Stomach (tissue), 4 donors: ENCODE results near the gene POP5.

ENCODE experiments used
- EP300 ChIP-seq: sonication (generic); formaldehyde crosslinking; IDR thresholded peaks from one replicate; pipeline ENCODE4 v1.6.1; 2017; ENCODE audit warnings: antibody characterized with exemption
- POLR2A ChIP-seq, 4 donors: fragments of 450-650 bp; IDR thresholded peaks; one replicate each; pipeline ENCODE4 v1.6.1; 2016; ENCODE audit warnings: antibody characterized with exemption in 4 of 4, control low read depth in 2 of 4, mild to moderate bottlenecking in 1 of 4, moderate library complexity in 1 of 4
- POLR2AphosphoS5 ChIP-seq, 3 donors: sonication (generic); formaldehyde crosslinking; IDR thresholded peaks; one replicate each; pipeline ENCODE4 v1.6.1; 2016; ENCODE audit warnings: antibody characterized with exemption in 3 of 3
- TF ChIP-seq, protein P1 (sequence below), 7 experiments: fragments of 450-650 bp in 4 of 7; fragments of 200-600 bp in 3 of 7; sonication (generic) in 3 of 7; IDR thresholded peaks; one replicate each; pipeline ENCODE4 v1.5.1; 2016 to 2019; ENCODE audit warnings: antibody characterized with exemption in 7 of 7, control low read depth in 2 of 7, mild to moderate bottlenecking in 1 of 7

DNA sequence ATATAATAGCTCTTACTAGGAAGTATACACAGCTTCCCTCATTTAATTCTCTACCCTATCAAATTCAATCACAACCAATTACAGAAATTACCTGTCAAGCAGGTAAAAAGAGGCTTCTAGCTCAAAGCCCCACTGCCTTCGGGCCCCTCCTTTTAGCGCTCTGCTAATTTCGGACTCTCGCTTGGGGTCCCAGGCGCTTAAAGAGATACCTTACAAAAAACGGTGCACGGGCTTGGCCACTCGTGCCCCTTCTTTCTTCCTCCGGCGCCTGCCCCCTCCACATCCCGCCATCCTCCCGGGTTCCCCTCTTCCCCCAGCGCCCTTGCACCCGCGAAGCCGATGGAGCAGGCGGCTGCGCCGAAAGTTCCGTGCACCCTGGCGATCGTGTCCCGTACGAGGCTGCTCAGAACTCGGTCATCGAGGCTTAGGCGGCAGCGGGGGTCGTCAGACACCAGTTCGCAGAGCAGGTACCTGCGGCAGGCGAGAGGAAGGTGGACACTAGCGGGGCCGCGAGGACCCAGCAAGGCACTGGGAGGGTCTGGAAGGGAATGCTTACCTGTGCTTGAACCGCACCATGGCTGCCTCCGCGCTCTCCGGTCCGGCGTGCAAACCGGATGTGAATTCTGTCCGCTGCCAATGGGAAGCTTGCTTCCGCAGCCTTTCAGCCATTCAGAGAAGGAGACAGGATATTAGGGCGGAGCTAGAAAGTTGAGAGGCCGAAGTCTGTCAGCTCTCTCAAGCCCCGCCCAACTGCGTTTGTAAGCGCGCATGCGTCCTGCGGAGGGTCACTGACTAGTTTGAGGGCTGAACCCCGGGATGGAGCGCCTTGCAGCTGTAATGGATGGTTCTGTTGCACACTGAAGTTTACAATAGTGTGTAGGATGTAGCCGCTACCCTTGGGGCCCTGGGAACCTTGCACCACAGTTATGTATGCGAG lies at the start of gene POP5:
- TF ChIP-seq EP300: no peak
- TF ChIP-seq, protein P1, sequence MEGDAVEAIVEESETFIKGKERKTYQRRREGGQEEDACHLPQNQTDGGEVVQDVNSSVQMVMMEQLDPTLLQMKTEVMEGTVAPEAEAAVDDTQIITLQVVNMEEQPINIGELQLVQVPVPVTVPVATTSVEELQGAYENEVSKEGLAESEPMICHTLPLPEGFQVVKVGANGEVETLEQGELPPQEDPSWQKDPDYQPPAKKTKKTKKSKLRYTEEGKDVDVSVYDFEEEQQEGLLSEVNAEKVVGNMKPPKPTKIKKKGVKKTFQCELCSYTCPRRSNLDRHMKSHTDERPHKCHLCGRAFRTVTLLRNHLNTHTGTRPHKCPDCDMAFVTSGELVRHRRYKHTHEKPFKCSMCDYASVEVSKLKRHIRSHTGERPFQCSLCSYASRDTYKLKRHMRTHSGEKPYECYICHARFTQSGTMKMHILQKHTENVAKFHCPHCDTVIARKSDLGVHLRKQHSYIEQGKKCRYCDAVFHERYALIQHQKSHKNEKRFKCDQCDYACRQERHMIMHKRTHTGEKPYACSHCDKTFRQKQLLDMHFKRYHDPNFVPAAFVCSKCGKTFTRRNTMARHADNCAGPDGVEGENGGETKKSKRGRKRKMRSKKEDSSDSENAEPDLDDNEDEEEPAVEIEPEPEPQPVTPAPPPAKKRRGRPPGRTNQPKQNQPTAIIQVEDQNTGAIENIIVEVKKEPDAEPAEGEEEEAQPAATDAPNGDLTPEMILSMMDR (IDR thresholded peaks at IDR 0.05): no peak
- peak; percentile 71 to 96 (median 88) for TF ChIP-seq POLR2AphosphoS5 (IDR thresholded peaks at IDR 0.05)
- TF ChIP-seq POLR2A (IDR thresholded peaks at IDR 0.05): no peak
